ENCODE results near the gene CST8. TPM values are rescaled to one million over a fixed set of nuclear protein-coding genes. Genes with fewer than 3 reads are reported as not detected.

Gene CST8
- total RNA-seq, 1 donor from 2014 or later: not detected

- no peak overlapping the region for H3K27ac Mint-ChIP-seq (ENCODE audit: unreplicated experiment)
- no peak overlapping the region for H3K4me3 Mint-ChIP-seq (ENCODE audit: unreplicated experiment)
- peaks cover 3% of the 10 kb centered on the region for H3K27me3 Mint-ChIP-seq (ENCODE audit: unreplicated experiment)
- no peaks in the 10 kb centered on the region for H3K4me1 Mint-ChIP-seq (ENCODE audit: low read depth, unreplicated experiment)
- DNase-seq: no peak
- no peaks in the 10 kb centered on the region for H3K36me3 Mint-ChIP-seq (ENCODE audit: unreplicated experiment)
- peaks cover 4% of the 10 kb centered on the region for H3K9me3 Mint-ChIP-seq (ENCODE audit: unreplicated experiment)
- TF ChIP-seq, protein P1, sequence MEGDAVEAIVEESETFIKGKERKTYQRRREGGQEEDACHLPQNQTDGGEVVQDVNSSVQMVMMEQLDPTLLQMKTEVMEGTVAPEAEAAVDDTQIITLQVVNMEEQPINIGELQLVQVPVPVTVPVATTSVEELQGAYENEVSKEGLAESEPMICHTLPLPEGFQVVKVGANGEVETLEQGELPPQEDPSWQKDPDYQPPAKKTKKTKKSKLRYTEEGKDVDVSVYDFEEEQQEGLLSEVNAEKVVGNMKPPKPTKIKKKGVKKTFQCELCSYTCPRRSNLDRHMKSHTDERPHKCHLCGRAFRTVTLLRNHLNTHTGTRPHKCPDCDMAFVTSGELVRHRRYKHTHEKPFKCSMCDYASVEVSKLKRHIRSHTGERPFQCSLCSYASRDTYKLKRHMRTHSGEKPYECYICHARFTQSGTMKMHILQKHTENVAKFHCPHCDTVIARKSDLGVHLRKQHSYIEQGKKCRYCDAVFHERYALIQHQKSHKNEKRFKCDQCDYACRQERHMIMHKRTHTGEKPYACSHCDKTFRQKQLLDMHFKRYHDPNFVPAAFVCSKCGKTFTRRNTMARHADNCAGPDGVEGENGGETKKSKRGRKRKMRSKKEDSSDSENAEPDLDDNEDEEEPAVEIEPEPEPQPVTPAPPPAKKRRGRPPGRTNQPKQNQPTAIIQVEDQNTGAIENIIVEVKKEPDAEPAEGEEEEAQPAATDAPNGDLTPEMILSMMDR (IDR thresholded peaks at IDR 0.05; ENCODE audit: partially characterized antibody, unreplicated experiment): no peak
These were observed 6.6 kb downstream of the CST8 start for GRCh38 chr20:23497536-23497935.

DNA sequence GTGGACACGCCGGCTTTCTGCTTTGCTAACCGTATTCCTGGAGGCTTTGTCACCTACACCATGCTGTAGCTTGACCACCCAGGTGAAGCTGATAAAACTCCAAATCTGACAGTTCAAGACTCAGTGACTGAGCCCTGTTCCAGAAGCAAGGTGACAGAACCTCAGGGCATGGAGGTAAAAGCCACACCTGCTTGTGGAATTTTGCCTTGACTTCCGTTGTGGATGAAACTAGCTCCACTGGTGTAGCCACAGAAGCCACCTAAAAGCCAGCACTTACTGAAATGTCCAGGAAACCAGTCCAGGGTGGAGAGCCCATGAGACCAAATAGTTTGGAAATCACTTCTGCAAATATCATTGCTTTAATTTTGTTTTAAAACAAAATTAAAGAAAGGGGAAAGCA lies 11.0 kb downstream of the CST8 start:
- TF ChIP-seq, protein P1 (IDR thresholded peaks at IDR 0.05; ENCODE audit: partially characterized antibody, unreplicated experiment): no peak
- H3K4me1 Mint-ChIP-seq (ENCODE audit: low read depth, unreplicated experiment): no peaks in the 10 kb centered on the region
- H3K36me3 Mint-ChIP-seq (ENCODE audit: unreplicated experiment): no peaks in the 10 kb centered on the region
- no peak overlapping the region for H3K27ac Mint-ChIP-seq (ENCODE audit: unreplicated experiment)
- peaks cover 3% of the 10 kb centered on the region for H3K27me3 Mint-ChIP-seq (ENCODE audit: unreplicated experiment)
- H3K4me3 Mint-ChIP-seq (ENCODE audit: unreplicated experiment): no peak overlapping the region
- no peak for DNase-seq
- H3K9me3 Mint-ChIP-seq (ENCODE audit: unreplicated experiment): peaks cover 3% of the 10 kb centered on the region

- no peak overlapping the region for H3K27ac Mint-ChIP-seq (ENCODE audit: unreplicated experiment)
- no peak overlapping the region for H3K4me3 Mint-ChIP-seq (ENCODE audit: unreplicated experiment)
- H3K4me1 Mint-ChIP-seq (ENCODE audit: low read depth, unreplicated experiment): peaks cover under 1% of the 10 kb centered on the region
- TF ChIP-seq, protein P1 (IDR thresholded peaks at IDR 0.05; ENCODE audit: partially characterized antibody, unreplicated experiment): no peak
- no peaks in the 10 kb centered on the region for H3K36me3 Mint-ChIP-seq (ENCODE audit: unreplicated experiment)
- no peak for DNase-seq
- H3K9me3 Mint-ChIP-seq (ENCODE audit: unreplicated experiment): peaks cover 3% of the 10 kb centered on the region
- peaks cover 3% of the 10 kb centered on the region for H3K27me3 Mint-ChIP-seq (ENCODE audit: unreplicated experiment)
These were observed 12.7 kb downstream of the CST8 start for GRCh38 chr20:23503649-23504048.

DNA sequence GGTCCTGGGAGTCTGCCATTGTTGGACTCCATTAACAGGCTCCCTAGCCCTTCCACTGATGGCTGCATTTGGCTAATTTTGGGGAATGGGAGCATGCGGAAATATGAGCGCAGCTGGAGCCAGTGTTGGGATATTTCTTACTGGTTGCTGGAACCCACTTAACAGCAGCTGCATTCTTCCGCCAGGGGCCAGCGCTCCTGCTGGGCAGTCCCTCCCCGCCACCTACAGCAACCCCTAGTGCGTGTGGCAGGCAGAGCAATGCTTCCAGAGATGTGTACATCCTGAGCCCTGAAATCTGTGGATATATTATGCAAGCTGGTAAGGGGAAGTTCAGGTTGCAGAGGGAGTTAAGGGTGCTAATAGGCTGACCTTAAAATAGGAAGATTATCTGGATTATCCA lies 16.4 kb downstream of the CST8 start:
- peaks cover 1% of the 10 kb centered on the region for H3K9me3 Mint-ChIP-seq (ENCODE audit: unreplicated experiment)
- no peak overlapping the region for H3K27ac Mint-ChIP-seq (ENCODE audit: unreplicated experiment)
- H3K36me3 Mint-ChIP-seq (ENCODE audit: unreplicated experiment): no peaks in the 10 kb centered on the region
- no peak for DNase-seq
- peaks cover 4% of the 10 kb centered on the region for H3K27me3 Mint-ChIP-seq (ENCODE audit: unreplicated experiment)
- no peak overlapping the region for H3K4me3 Mint-ChIP-seq (ENCODE audit: unreplicated experiment)
- H3K4me1 Mint-ChIP-seq (ENCODE audit: low read depth, unreplicated experiment): peaks cover 3% of the 10 kb centered on the region
- TF ChIP-seq, protein P1 (IDR thresholded peaks at IDR 0.05; ENCODE audit: partially characterized antibody, unreplicated experiment): no peak

GRCh38 chr20:23508449-23509229 lies 17.7 kb downstream of the CST8 start:
- Mint-ChIP-seq H3K4me3 (ENCODE audit: unreplicated experiment) (no peak overlapping the region), H3K27me3 (ENCODE audit: unreplicated experiment) (peaks cover 4% of the 10 kb centered on the region), H3K4me1 (ENCODE audit: low read depth, unreplicated experiment) (peaks cover 3% of the 10 kb centered on the region), H3K36me3 (ENCODE audit: unreplicated experiment) (no peaks in the 10 kb centered on the region), H3K9me3 (ENCODE audit: unreplicated experiment) (peaks cover 1% of the 10 kb centered on the region), H3K27ac (ENCODE audit: unreplicated experiment) (no peak overlapping the region)
- TF ChIP-seq, protein P1 (IDR thresholded peaks at IDR 0.05; ENCODE audit: partially characterized antibody, unreplicated experiment): no peak
- DNase-seq: no peak
